Tibial artery (tissue), 4 donors: ENCODE results near the gene ZNF516.
A peak's percentile ranks its signal among the peaks of the same experiment; 100 is the strongest.

Source experiments
- DNase-seq, 2 donors: peaks; one replicate each; pipeline ENCODE4 v3.0.0-alpha.2; 2019
- H3K27ac ChIP-seq, 2 donors: fragments of 200-600 bp; sonication (generic) in 1 of 2; 1 replicate in 1 of 2; 2 replicates in 1 of 2; pipeline ENCODE4 v1.5.1; 2018 to 2019; ENCODE audit warnings: mild to moderate bottlenecking in 1 of 2
- H3K27me3 ChIP-seq, 2 donors: fragments of 200-600 bp; sonication (generic) in 1 of 2; one replicate each; pipeline versions ENCODE4 v1.5.1 to v1.6.0; 2016 to 2019
- H3K36me3 ChIP-seq, 3 donors: fragments of 200-600 bp; sonication (generic) in 2 of 3; one replicate each; pipeline ENCODE4 v1.5.1; 2016 to 2019; ENCODE audit warnings: mild to moderate bottlenecking in 2 of 3
- H3K4me1 ChIP-seq, 4 donors: fragments of 200-600 bp; sonication (generic) in 2 of 4; 1 replicate in 3 of 4; 2 replicates in 1 of 4; pipeline ENCODE4 v1.5.1; 2016 to 2019
- H3K4me3 ChIP-seq, 2 donors: fragments of 200-600 bp; sonication (generic) in 1 of 2; 1 replicate in 1 of 2; 2 replicates in 1 of 2; pipeline ENCODE4 v1.5.1; 2018 to 2019; ENCODE audit warnings: mild to moderate bottlenecking in 2 of 2
- H3K9me3 ChIP-seq, 3 donors: fragments of 200-600 bp; sonication (generic) in 1 of 3; one replicate each; pipeline ENCODE4 v1.5.1; 2016 to 2019
- intact Hi-C: fragments of 100-400 bp; cut with DNase I; formaldehyde crosslinking; loops from one replicate; pipeline ENCODE4 v1.15.0; 2023; ENCODE audit warnings: low total_unique reads
- TF ChIP-seq, protein P1 (sequence below), 2 experiments: fragments of 200-600 bp in 1 of 2; fragments of 450-650 bp in 1 of 2; IDR thresholded peaks; one replicate each; pipeline ENCODE4 v1.5.1; 2017 to 2019; ENCODE audit warnings: antibody characterized with exemption in 2 of 2, mild to moderate bottlenecking in 1 of 2, moderate library complexity in 1 of 2

The ZNF516 gene

GRCh38 chr18:76373297-76373696, 121.7 kb downstream of the ZNF516 start:
- TF ChIP-seq, protein P1, sequence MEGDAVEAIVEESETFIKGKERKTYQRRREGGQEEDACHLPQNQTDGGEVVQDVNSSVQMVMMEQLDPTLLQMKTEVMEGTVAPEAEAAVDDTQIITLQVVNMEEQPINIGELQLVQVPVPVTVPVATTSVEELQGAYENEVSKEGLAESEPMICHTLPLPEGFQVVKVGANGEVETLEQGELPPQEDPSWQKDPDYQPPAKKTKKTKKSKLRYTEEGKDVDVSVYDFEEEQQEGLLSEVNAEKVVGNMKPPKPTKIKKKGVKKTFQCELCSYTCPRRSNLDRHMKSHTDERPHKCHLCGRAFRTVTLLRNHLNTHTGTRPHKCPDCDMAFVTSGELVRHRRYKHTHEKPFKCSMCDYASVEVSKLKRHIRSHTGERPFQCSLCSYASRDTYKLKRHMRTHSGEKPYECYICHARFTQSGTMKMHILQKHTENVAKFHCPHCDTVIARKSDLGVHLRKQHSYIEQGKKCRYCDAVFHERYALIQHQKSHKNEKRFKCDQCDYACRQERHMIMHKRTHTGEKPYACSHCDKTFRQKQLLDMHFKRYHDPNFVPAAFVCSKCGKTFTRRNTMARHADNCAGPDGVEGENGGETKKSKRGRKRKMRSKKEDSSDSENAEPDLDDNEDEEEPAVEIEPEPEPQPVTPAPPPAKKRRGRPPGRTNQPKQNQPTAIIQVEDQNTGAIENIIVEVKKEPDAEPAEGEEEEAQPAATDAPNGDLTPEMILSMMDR (IDR thresholded peaks at IDR 0.05) = no peak
- intact Hi-C loops = no loop called here
- DNase-seq = no peak
- Histone ChIP-seq H3K4me1 (no peaks in the 10 kb centered on the region), H3K27ac (no peak overlapping the region), H3K9me3 (no peaks in the 10 kb centered on the region), H3K36me3 (peaks cover 0 to 38% (median 20%) of the 10 kb centered on the region in 3 donors), H3K27me3 (no peaks in the 10 kb centered on the region), H3K4me3 (no peak overlapping the region)

DNA sequence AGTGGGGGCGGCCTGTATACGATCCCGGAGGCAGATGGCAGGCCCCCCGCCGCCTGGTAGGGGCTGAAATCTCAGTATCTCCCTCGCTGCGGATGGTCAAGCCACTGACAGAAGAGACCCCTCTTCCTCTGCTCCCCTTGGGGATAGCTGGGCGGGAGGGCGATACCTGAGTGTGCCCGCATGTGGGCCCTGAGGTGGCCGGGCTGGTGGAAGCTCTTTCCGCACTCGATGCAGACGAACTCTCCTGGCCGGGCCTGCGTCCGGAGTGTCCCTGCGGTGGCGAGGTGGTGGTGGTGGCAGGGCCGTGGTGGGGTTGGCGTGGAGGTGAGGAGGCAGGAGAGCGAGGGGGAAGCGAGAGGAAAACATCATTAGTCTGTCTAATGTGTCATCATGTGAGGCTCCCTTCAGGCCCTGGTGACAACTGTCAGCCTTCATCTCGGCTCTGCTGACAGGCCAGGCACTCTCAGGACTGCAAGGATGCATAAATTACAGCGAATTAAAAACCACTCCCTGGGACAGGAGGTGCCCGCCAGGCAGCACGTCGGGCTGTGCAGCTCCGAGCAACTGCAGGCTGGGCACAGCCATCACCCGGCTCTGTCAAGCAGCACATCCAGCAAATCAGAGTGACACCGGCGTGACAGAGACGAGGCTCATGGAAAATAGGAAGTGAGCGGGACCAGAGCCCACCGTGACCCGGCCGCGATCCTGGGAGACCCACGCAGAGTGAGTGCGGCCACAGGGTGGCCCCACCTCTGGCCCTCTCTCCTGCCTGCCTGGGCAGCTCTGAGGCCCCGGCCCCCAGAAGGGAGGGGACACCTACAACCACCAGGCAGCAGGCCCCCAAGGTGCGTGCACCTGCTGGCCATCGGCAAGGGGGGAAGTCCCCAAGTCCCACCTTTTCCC, 123.5 kb downstream of the ZNF516 start:
- DNase-seq = peak in 1 of 2 donors; percentile 55
- Histone ChIP-seq H3K27me3 (no peaks in the 10 kb centered on the region), H3K27ac (no peak overlapping the region)

GRCh38 chr18:76370686-76371085, 124.4 kb downstream of the ZNF516 start:
- H3K27ac ChIP-seq = no peak overlapping the region
- intact Hi-C loops = no loop called here
- DNase-seq = peak in 1 of 2 donors; percentile 19
- H3K4me3 ChIP-seq = no peak overlapping the region
- TF ChIP-seq, protein P1 (IDR thresholded peaks at IDR 0.05) = no peak
- no peaks in the 10 kb centered on the region for H3K9me3 ChIP-seq
- peaks cover 0 to 26% (median 19%) of the 10 kb centered on the region in 3 donors for H3K36me3 ChIP-seq
- H3K27me3 ChIP-seq = no peaks in the 10 kb centered on the region
- H3K4me1 ChIP-seq = no peaks in the 10 kb centered on the region

More for the DNA sequence above, 123.5 kb downstream of the ZNF516 start:
- intact Hi-C loops = no loop called here
- TF ChIP-seq, protein P1 (IDR thresholded peaks at IDR 0.05) = no peak
- no peaks in the 10 kb centered on the region for H3K4me1 ChIP-seq
- no peak overlapping the region for H3K4me3 ChIP-seq
- H3K9me3 ChIP-seq = no peaks in the 10 kb centered on the region
- H3K36me3 ChIP-seq = peaks cover 0 to 26% (median 19%) of the 10 kb centered on the region in 3 donors

GRCh38 chr18:76370201-76370600, 124.8 kb downstream of the ZNF516 start:
- Histone ChIP-seq H3K4me3 (no peak overlapping the region), H3K9me3 (no peaks in the 10 kb centered on the region), H3K27me3 (no peaks in the 10 kb centered on the region), H3K4me1 (no peaks in the 10 kb centered on the region), H3K36me3 (peaks cover 0 to 26% (median 19%) of the 10 kb centered on the region in 3 donors), H3K27ac (no peak overlapping the region)
- intact Hi-C loops = no loop called here
- peak in 1 of 2 donors; percentile 37 for DNase-seq
- TF ChIP-seq, protein P1 (IDR thresholded peaks at IDR 0.05) = no peak

- Histone ChIP-seq H3K27me3 (no peaks in the 10 kb centered on the region), H3K36me3 (peaks cover 0 to 26% (median 19%) of the 10 kb centered on the region in 3 donors), H3K4me3 (no peak overlapping the region), H3K27ac (no peak overlapping the region), H3K9me3 (no peaks in the 10 kb centered on the region), H3K4me1 (no peaks in the 10 kb centered on the region)
- DNase-seq = peak in 1 of 2 donors; percentile 25
- TF ChIP-seq, protein P1 (IDR thresholded peaks at IDR 0.05) = no peak
- intact Hi-C loops = no loop called here
Observed at GRCh38 chr18:76369791-76370190, 125.3 kb downstream of the ZNF516 start.
